Activated CD8-positive, alpha-beta T cell treated with anti-CD3 and anti-CD28 coated beads, Interleukin-2, amount 10 ng/mL, durations not matched to agents 7 days and 5 days (primary cell): ENCODE results near the gene ITGA5. TPM values are rescaled to one million over a fixed set of nuclear protein-coding genes. Genes with fewer than 3 reads are reported as not detected.

Experiments used
- ATAC-seq: fragments of 150-1000 bp; cut with Tn5 transposase; one replicate; pipeline ENCODE4 v1.10.0; 2021; ENCODE audit warnings: moderate library complexity
- CTCF ChIA-PET: fragments of 350-600 bp; sonication (Branson Sonifier 250); formaldehyde crosslinking; loops from one replicate; lab custom pipeline; 2021; ENCODE audit warnings: antibody characterized with exemption; lab: Charles Lee
- POLR2A ChIA-PET: fragments of 350-600 bp; sonication (Branson Sonifier 250); formaldehyde crosslinking; loops from one replicate; lab custom pipeline; 2021; ENCODE audit warnings: antibody characterized with exemption; lab: Charles Lee
- DNase-seq: peaks from one replicate; pipeline ENCODE4 v3.0.0-alpha.2; 2020
- H3K27ac Mint-ChIP-seq: one replicate; pipeline ENCODE4 v1.8.0; 2021; ENCODE audit warnings: mild to moderate bottlenecking, mixed read lengths
- H3K27me3 Mint-ChIP-seq: one replicate; pipeline ENCODE4 v1.8.0; 2021; ENCODE audit warnings: low read depth, mixed read lengths
- H3K36me3 Mint-ChIP-seq: one replicate; pipeline ENCODE4 v1.8.0; 2021; ENCODE audit warnings: low read depth, mixed read lengths
- H3K4me1 Mint-ChIP-seq: one replicate; pipeline ENCODE4 v1.8.0; 2021; ENCODE audit warnings: low read depth, mixed read lengths
- H3K4me3 Mint-ChIP-seq: one replicate; pipeline ENCODE4 v1.8.0; 2021; ENCODE audit warnings: mild to moderate bottlenecking, mixed read lengths
- H3K9me3 Mint-ChIP-seq: one replicate; pipeline ENCODE4 v1.8.0; 2022; ENCODE audit warnings: mixed read lengths; ENCODE audit not compliant: insufficient read depth
- total RNA-seq, 2 experiments: library from RNA; stranded (reverse); gene quantifications; one replicate each; pipeline ENCODE4 v1.2.3, GENCODE V29; 2021

The ITGA5 gene
- total RNA-seq, 2 experiments from 2014 or later = 65.0 to 69.1 TPM

DNA sequence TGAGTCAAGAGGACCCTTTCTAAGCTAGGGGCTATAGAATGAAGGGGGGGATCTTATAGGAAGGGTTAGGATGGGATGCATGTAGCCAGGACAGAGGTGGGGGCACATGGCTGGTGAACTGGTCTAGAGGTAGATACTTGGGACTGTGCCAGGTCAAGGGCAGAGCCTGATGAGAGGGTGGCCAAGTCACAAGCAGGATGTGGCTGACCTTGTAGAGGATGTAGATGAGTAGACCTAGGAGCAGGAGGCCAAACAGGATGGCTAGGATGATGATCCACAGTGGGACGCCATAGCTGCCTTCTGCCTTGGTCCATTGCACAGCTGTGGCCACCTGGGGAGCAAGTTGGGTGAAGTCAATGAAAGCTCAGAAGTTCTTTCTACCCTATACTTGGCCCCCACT lies 21.9 kb downstream of the ITGA5 start:
- Mint-ChIP-seq H3K36me3 (peaks cover 61% of the 10 kb centered on the region), H3K27me3 (no peaks in the 10 kb centered on the region), H3K4me1 (peaks cover 41% of the 10 kb centered on the region), H3K4me3 (no peak overlapping the region), H3K27ac (no peak overlapping the region), H3K9me3 (no peaks in the 10 kb centered on the region)
- no peak for ATAC-seq
- CTCF ChIA-PET = interaction anchor here (1.4 to 12.3 kb wide), 6 partner anchors 10 to 98 kb away, joined by 3 to 505 read pairs (median 28); partner anchors contain the start of genes COPZ1 and ITGA5
- DNase-seq = no peak
- POLR2A ChIA-PET = no interaction called here

DNA sequence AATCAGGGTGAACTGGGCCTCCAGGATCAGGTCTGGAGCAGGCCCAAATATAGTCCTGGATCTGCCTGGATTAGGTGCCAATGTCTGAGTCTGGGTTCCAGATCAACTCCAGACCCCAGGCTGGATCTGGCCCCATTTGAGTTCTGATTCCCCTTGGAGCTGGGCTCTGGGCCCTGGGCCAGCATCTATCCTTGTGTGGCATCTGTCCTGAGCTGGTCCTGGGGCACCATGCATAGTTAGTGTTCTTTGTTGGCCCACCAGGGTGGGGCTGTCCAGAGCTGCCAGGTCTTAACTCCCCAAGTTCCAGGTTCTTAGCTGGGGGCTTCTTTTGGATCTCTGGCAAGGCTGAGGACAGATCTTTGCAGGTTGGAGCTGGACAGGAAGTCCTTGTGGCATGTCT lies 23.5 kb downstream of the ITGA5 start:
- no peak overlapping the region for H3K27ac Mint-ChIP-seq
- ATAC-seq (no peak), DNase-seq (no peak)
- H3K9me3 Mint-ChIP-seq = no peaks in the 10 kb centered on the region
- ChIA-PET POLR2A (interaction anchor here (0.7 kb wide), 1 partner anchor 106 kb away, joined by 3 read pairs; no protein-coding TSS in a partner anchor), CTCF (interaction anchor here (1.0 to 12.3 kb wide), 6 partner anchors 9 to 177 kb away, joined by 3 to 505 read pairs (median 5); no protein-coding TSS in a partner anchor)
- no peaks in the 10 kb centered on the region for H3K27me3 Mint-ChIP-seq
- peaks cover 51% of the 10 kb centered on the region for H3K4me1 Mint-ChIP-seq
- peaks cover 55% of the 10 kb centered on the region for H3K36me3 Mint-ChIP-seq
- H3K4me3 Mint-ChIP-seq = no peak overlapping the region

DNA sequence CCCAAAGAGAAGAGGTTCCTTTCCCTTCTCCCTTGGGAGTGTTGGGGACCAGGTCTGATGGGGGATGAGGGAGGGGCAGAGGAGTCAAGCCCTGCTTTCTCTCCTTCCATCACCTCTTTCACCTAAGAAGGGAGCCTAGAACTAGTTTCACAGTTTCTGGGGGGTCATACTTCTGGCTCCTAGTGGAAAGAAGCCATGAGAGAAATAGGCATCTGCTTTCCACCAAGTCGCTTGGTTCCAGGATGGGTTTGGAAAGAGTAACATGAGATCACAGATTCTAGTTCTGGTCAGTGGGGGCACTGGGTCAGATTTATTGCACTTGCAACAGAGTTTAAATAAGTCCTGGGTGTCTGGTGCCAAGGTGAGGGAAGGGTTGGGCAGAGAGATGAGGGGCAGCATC lies 24.1 kb downstream of the ITGA5 start:
- DNase-seq = no peak

DNA sequence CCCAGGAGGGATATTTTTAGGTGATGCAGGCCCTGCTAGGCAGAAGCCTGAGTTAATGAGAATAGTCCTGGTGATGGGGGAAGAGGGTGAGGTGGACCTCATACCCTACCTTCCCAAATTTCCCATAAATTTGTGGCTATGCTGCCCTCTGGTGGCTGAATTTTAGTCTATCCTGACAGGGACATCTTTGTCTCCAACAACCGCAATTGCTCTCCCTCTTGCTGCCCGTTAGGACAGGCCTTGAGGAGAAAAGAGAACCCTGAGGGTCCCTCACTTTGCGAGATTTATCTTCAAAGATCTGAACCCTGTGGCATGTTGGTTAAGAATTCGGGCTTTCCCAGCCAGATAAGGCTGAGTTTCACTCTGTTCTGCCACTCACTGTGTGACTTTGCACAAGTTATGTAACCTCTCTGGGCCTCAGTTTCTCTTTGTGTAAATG lies 24.8 kb downstream of the ITGA5 start:
- no peak overlapping the region for H3K4me3 Mint-ChIP-seq

More for the DNA sequence above, 24.1 kb downstream of the ITGA5 start:
- POLR2A ChIA-PET = no interaction called here
- Mint-ChIP-seq H3K4me1 (peaks cover 51% of the 10 kb centered on the region), H3K27me3 (no peaks in the 10 kb centered on the region), H3K4me3 (no peak overlapping the region), H3K36me3 (peaks cover 51% of the 10 kb centered on the region), H3K9me3 (no peaks in the 10 kb centered on the region), H3K27ac (no peak overlapping the region)
- CTCF ChIA-PET = interaction anchor here (1.0 to 12.3 kb wide), 2 partner anchors 23 to 39 kb away, joined by 3 to 505 read pairs; no protein-coding TSS in a partner anchor
- ATAC-seq = no peak

DNA sequence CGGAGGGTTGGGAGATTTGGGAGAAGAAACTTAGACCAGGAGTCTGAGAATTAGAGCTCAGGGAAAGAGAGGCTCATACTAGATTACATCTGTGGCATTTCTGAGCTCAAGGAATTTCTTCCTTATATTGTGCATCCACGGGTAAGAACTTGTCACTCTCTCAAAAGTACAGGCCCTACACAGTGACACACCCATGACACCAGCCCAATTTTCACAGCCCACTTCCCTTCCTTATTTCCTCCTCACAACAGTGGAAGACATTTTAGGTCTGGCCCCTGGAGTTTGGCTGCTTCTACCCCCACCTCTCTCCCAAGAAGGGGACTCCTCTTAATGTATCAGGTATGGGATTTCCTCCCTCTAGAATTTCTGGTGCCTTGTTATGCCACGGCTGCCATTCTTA lies 25.3 kb downstream of the ITGA5 start:
- H3K4me1 Mint-ChIP-seq = peaks cover 50% of the 10 kb centered on the region
- ATAC-seq (no peak), DNase-seq (no peak)
- no peaks in the 10 kb centered on the region for H3K9me3 Mint-ChIP-seq
- no peaks in the 10 kb centered on the region for H3K27me3 Mint-ChIP-seq
- CTCF ChIA-PET = interaction anchor here (1.0 to 3.2 kb wide), 9 partner anchors 10 to 104 kb away, joined by 3 to 30 read pairs (median 7); partner anchors contain the start of gene NCKAP1L
- H3K36me3 Mint-ChIP-seq = peaks cover 46% of the 10 kb centered on the region
- H3K27ac Mint-ChIP-seq = peak overlapping the region; percentile 27
- no peak overlapping the region for H3K4me3 Mint-ChIP-seq
- POLR2A ChIA-PET = interaction anchor here (0.7 kb wide), 1 partner anchor 1011 kb away, joined by 3 read pairs; no protein-coding TSS in a partner anchor

More for the DNA sequence above, 24.8 kb downstream of the ITGA5 start:
- no peaks in the 10 kb centered on the region for H3K27me3 Mint-ChIP-seq
- no peaks in the 10 kb centered on the region for H3K9me3 Mint-ChIP-seq
- ChIA-PET POLR2A (no interaction called here), CTCF (interaction anchor here (1.0 to 3.2 kb wide), 5 partner anchors 9 to 104 kb away, joined by 4 to 30 read pairs (median 10); partner anchors contain the start of gene NCKAP1L)
- H3K27ac Mint-ChIP-seq = no peak overlapping the region
- ATAC-seq = no peak
- H3K4me1 Mint-ChIP-seq = peaks cover 51% of the 10 kb centered on the region
- DNase-seq = peak; percentile 54
- peaks cover 48% of the 10 kb centered on the region for H3K36me3 Mint-ChIP-seq

DNA sequence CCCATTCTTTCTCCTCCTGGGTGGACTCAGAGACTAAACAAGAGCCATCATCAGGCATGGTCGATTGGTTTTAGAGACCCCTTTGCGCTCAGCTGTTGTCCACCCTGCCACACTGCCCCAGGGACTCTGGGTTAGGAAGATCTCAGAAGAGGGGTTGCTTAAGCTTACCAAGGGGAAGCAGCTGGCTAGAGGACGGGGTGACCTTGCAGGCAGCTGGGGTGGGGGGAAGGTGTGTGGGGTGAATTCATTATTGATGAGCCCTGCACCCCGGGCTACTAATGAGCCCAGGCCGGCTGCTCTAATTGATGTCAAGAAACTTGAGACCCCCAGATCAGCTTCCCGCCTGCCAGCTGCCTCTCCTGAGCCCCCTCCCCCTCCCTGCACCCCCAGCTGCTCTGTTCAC lies 25.9 kb downstream of the ITGA5 start:
- Mint-ChIP-seq H3K27ac (no peak overlapping the region), H3K4me3 (no peak overlapping the region), H3K36me3 (peaks cover 43% of the 10 kb centered on the region), H3K4me1 (peaks cover 46% of the 10 kb centered on the region), H3K27me3 (no peaks in the 10 kb centered on the region), H3K9me3 (no peaks in the 10 kb centered on the region)
- no peak for ATAC-seq
- POLR2A ChIA-PET = interaction anchor here (0.7 kb wide), 1 partner anchor 1010 kb away, joined by 3 read pairs; no protein-coding TSS in a partner anchor
- CTCF ChIA-PET = interaction anchor here (1.0 to 3.2 kb wide), 9 partner anchors 10 to 105 kb away, joined by 3 to 30 read pairs (median 7); partner anchors contain the start of gene NCKAP1L
- DNase-seq = no peak

DNA sequence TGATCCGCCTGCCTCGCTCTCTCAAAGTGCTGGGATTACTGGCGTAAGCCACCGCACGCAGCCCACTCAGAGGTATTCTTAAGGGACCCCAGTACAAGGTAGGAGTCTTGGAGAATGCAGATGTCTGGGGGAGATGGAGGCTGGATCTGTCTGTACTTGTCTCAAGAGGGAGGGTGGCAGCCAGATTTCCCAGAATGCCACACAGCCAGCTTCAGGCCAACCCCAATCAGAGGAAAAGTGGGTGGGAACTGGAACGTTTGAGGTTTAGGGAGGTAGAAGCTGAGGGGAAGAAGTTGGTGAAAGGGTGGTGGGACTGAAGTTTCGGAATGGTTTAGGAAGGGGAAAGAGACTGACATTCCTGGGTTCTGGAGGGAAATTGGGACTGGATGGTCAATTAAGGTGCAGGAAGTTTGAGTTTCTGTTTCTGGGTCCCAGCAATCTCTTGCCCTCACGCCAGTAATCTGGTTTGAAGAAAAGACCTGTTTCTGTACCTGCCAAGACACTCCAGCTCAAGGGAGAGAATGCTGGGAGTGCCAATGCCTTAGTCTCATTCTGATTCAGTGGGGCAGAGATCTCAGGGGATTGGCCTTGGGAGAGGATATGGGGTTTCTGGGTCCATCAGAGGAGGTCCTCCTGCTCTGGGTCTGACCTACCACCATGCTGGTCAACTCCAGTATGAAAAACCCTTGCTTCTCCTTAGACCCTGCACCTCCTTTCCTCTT lies 26.4 kb downstream of the ITGA5 start:
- ChIA-PET CTCF (interaction anchor here (1.0 to 3.2 kb wide), 9 partner anchors 10 to 47 kb away, joined by 3 to 30 read pairs (median 7); no protein-coding TSS in a partner anchor), POLR2A (interaction anchor here (0.6 kb wide), 1 partner anchor 36 kb away, joined by 3 read pairs; no protein-coding TSS in a partner anchor)
- Mint-ChIP-seq H3K27ac (peak overlapping the region; percentile 3), H3K36me3 (peaks cover 37% of the 10 kb centered on the region), H3K4me1 (peaks cover 41% of the 10 kb centered on the region), H3K9me3 (no peaks in the 10 kb centered on the region), H3K27me3 (no peaks in the 10 kb centered on the region), H3K4me3 (no peak overlapping the region)
- DNase-seq (no peak), ATAC-seq (no peak)

DNA sequence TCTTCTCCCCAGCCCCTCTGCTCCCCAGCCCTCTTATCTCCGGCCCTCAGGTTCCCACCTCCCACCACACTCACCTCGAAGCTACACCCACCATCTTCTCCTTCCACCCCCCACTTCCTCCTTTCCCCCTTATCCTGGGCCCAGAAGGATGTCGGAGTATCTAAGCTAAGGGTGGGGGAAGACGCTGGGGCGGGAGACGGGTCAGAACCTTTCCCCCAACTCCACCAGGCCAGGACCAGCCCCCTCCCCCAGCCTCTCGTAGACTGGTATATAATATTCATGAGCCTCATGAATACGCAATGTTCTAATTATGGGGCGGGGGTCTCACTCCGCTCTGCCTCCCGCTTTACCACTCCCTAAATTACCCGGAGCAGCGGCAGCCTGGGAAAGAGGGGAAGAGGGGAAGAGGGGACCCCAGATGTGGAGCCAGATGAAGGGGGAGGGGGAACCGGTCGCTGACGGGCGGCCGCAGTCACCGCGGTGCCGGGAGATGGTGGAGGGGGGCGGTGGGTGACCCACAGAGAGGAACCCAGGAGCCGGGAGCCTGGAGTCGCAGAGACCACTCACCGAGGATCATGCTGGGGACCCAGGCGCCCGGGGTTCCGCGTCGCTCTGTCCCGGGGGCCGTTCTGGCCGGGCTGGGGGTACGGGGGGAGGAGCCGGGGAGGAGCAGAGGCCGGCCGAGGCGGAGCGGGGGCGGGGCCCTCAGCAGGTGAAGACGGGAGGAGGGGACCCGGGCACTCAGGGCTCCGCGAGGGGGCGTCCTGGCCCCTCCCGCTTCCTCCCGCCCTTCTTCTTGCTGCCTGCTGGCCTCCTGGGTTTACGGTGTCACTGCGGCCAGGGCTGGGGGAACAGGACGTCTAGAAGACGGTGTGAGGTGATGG lies 28.2 kb downstream of the ITGA5 start:
- peak; percentile 73 for DNase-seq
- CTCF ChIA-PET = interaction anchor here (0.8 to 3.2 kb wide), 5 partner anchors 9 to 49 kb away, joined by 3 to 30 read pairs (median 5); no protein-coding TSS in a partner anchor

DNA sequence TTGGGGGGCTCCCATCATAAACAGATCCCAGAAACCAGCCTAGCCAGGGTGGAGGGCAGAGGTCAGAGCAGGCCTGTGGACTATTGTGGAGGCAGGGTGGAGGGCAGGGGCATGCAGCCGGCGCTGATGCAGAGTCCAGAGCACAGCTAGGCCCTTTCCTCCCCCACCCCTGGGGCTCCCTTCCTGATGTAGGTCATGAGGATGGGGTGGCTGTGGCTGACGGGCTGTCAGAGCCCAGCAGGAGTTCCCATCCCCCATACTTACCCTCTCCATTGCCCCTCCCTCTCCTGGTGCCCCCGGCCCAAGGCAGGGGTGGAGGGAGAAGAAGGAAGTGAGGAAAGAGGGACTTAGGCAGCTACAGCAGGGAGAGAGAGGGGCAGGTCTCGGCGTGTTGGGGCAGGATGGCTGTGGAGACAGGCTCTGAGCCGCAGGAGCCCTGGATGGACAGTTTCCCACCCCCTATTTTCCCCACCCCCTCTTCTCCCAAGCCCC lies 28.8 kb downstream of the ITGA5 start:
- Mint-ChIP-seq H3K27ac (peak overlapping the region; percentile 62), H3K9me3 (no peaks in the 10 kb centered on the region), H3K36me3 (peaks cover 23% of the 10 kb centered on the region), H3K27me3 (peaks cover 2% of the 10 kb centered on the region), H3K4me3 (no peak overlapping the region), H3K4me1 (peaks cover 33% of the 10 kb centered on the region)
- ATAC-seq (no peak), DNase-seq (no peak)
- POLR2A ChIA-PET = no interaction called here
- CTCF ChIA-PET = interaction anchor here (0.8 to 1.1 kb wide), 2 partner anchors 10 to 14 kb away, joined by 4 to 5 read pairs; no protein-coding TSS in a partner anchor

More for the DNA sequence above, 28.2 kb downstream of the ITGA5 start:
- H3K4me1 Mint-ChIP-seq = peaks cover 33% of the 10 kb centered on the region
- no peaks in the 10 kb centered on the region for H3K9me3 Mint-ChIP-seq
- H3K27ac Mint-ChIP-seq = no peak overlapping the region
- H3K36me3 Mint-ChIP-seq = peaks cover 23% of the 10 kb centered on the region
- peaks cover 2% of the 10 kb centered on the region for H3K27me3 Mint-ChIP-seq
- POLR2A ChIA-PET = no interaction called here
- peak; percentile 84 for ATAC-seq
- peak overlapping the region; percentile 54 for H3K4me3 Mint-ChIP-seq

DNA sequence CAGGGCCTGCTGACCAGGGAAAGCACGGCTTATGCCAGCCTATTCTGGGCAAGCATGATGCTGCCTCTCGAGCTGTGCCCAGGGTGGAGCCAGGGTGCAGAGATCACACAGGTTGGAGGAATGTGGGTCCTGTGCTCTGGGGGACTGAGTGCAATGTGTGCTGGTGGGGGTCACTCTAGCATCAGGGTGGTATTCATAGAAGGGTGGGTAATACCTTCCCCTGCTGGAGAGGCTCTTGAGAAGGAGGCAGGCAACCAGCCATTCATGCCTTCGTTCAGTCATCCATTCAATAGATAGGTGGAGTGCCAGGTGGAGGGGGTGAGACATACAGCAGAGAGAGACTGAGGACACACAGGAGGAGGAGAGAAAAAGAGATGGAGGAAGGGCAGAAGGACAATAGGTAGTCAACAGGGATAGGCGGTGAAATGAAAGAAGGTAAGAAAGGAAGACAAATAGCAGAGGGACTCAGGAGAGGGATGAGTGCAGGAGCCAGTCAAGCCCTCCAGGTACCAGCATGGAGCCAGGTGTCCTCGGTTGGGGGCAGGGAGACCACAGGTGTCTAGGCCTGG lies 29.4 kb downstream of the ITGA5 start:
- DNase-seq = no peak
- no peak for ATAC-seq
- Mint-ChIP-seq H3K4me1 (peaks cover 27% of the 10 kb centered on the region), H3K4me3 (no peak overlapping the region), H3K9me3 (no peaks in the 10 kb centered on the region), H3K27me3 (peaks cover 2% of the 10 kb centered on the region), H3K36me3 (peaks cover 17% of the 10 kb centered on the region), H3K27ac (peak overlapping the region; percentile 13)
- ChIA-PET CTCF (interaction anchor here (0.8 kb wide), 1 partner anchor 14 kb away, joined by 4 read pairs; no protein-coding TSS in a partner anchor), POLR2A (no interaction called here)
